Endothelial cell of umbilical vein (primary cell): ENCODE measurements around the gene CYP2C18. TPM values are rescaled to one million over a fixed set of nuclear protein-coding genes. Genes with fewer than 3 reads are reported as not detected.

Source experiments
- BruUV-seq: library from RNA; stranded (reverse); fragments of 400-500 nt; replicated peaks from 2 replicates; lab custom pipeline; 2021; lab: Mats Ljungman, UMichigan
- CTCF ChIA-PET: fragments of 300-600, 350-600 bp; sonication (Branson Sonifier 250); formaldehyde crosslinking; loops from one replicate; lab custom pipeline; 2021; ENCODE audit warnings: antibody characterized with exemption, inconsistent platforms; lab: Charles Lee
- POLR2A ChIA-PET: fragments of 300-600, 350-600 bp; sonication (Branson Sonifier 250); formaldehyde crosslinking; loops from one replicate; lab custom pipeline; 2021; ENCODE audit warnings: antibody characterized with exemption, inconsistent platforms; lab: Charles Lee
- DNase-seq: peaks from one replicate; pipeline ENCODE4 v3.0.0-alpha.2; 2011; ENCODE audit warnings: low read depth, low spot score
- FAIRE-seq: peaks from 2 replicates; lab custom pipeline; 2011; peaks lifted over from hg19 to GRCh38; lab: Jason Lieb, UNC
- H2AFZ ChIP-seq: 2 replicates; pipeline ENCODE4 v1.6.0; 2012; ENCODE audit warnings: low read depth, low read length, control low read depth, inconsistent platforms
- H3K27ac ChIP-seq: 2 replicates; pipeline ENCODE4 v1.5.1; 2011; ENCODE audit warnings: low read depth, mild to moderate bottlenecking, control low read depth, low read length, moderate library complexity; ENCODE audit not compliant: insufficient read depth
- H3K27me3 ChIP-seq, 2 experiments: 2 replicates each; pipeline versions ENCODE4 v1.6.0 to v1.6.1; 2011; ENCODE audit warnings: low read length in 2 of 2, mixed read lengths in 1 of 2; ENCODE audit not compliant: control insufficient read depth in 2 of 2, insufficient read depth in 2 of 2
- H3K36me3 ChIP-seq, 2 experiments: 2 replicates in 1 of 2; 3 replicates in 1 of 2; pipeline ENCODE4 v1.5.1; 2011; ENCODE audit warnings: low read length in 2 of 2, mild to moderate bottlenecking in 1 of 2, moderate library complexity in 1 of 2; ENCODE audit not compliant: control insufficient read depth in 2 of 2, insufficient read depth in 2 of 2; ENCODE audit errors: extremely low read depth in 1 of 2
- H3K4me1 ChIP-seq: 3 replicates; pipeline ENCODE4 v1.5.1; 2011; ENCODE audit warnings: mild to moderate bottlenecking, low read length; ENCODE audit not compliant: control insufficient read depth, insufficient read depth; ENCODE audit errors: extremely low read depth
- H3K4me2 ChIP-seq: 2 replicates; pipeline ENCODE4 v1.6.1; 2011; ENCODE audit warnings: low read length, control low read depth, mixed read lengths; ENCODE audit not compliant: insufficient read depth
- H3K4me3 ChIP-seq, 3 experiments: fragments of 200-600 bp in 1 of 3; sonication (generic), shearing (Covaris generic) in 1 of 3; replicated peaks in 1 of 3; 2 replicates each; pipeline ENCODE4 v1.5.1; 2011 to 2016; ENCODE audit warnings: control low read depth in 3 of 3, low read length in 3 of 3, mild to moderate bottlenecking in 2 of 3, inconsistent platforms in 1 of 3, low read depth in 1 of 3, moderate library complexity in 1 of 3; ENCODE audit not compliant: insufficient read depth in 1 of 3
- H3K79me2 ChIP-seq: 2 replicates; pipeline ENCODE4 v1.6.0; 2012; ENCODE audit warnings: low read length, inconsistent platforms; ENCODE audit not compliant: control insufficient read depth, insufficient read depth
- H3K9ac ChIP-seq: replicated peaks from 2 replicates; pipeline ENCODE3; 2011; ENCODE audit warnings: low read length, control low read depth; ENCODE audit not compliant: insufficient read depth; ENCODE audit errors: extremely low read depth
- H3K9me1 ChIP-seq: replicated peaks from 3 replicates; pipeline ENCODE4 v1.6.0; 2011; ENCODE audit warnings: mild to moderate bottlenecking, low read length; ENCODE audit not compliant: control insufficient read depth, insufficient read depth; ENCODE audit errors: extremely low read depth
- H3K9me3 ChIP-seq: replicated peaks from 2 replicates; pipeline ENCODE4 v1.5.1; 2012; ENCODE audit warnings: low read length, inconsistent platforms; ENCODE audit not compliant: control insufficient read depth, insufficient read depth
- H4K20me1 ChIP-seq: replicated peaks from 2 replicates; pipeline ENCODE3; 2011; ENCODE audit warnings: mild to moderate bottlenecking, low read length; ENCODE audit not compliant: control insufficient read depth, insufficient read depth; ENCODE audit errors: extremely low read depth
- CTCF ChIP-seq, 2 donors: IDR thresholded peaks; 1 replicate in 1 of 2; 2 replicates in 1 of 2; pipeline ENCODE4 v1.5.1; 2011; ENCODE audit warnings: low read length in 2 of 2, mild to moderate bottlenecking in 2 of 2, moderate library complexity in 2 of 2, control low read depth in 1 of 2, inconsistent platforms in 1 of 2, low read depth in 1 of 2; ENCODE audit not compliant: insufficient read depth in 1 of 2; ENCODE audit errors: extremely low read depth in 1 of 2
- EZH2 ChIP-seq: IDR thresholded peaks from 2 replicates; pipeline ENCODE4 v1.6.1; 2012; ENCODE audit warnings: borderline replicate concordance, low read depth, mild to moderate bottlenecking, moderate library complexity, low read length, inconsistent platforms; ENCODE audit not compliant: severe bottlenecking
- FOS ChIP-seq: IDR thresholded peaks from 2 replicates; pipeline ENCODE4 v1.6.1; 2011; ENCODE audit warnings: mild to moderate bottlenecking, low read length, moderate library complexity, borderline replicate concordance; ENCODE audit not compliant: insufficient read depth
- GATA2 ChIP-seq: IDR thresholded peaks from 2 replicates; pipeline ENCODE4 v1.7.0; 2011; ENCODE audit warnings: low read depth, mild to moderate bottlenecking, moderate library complexity, mixed read lengths, low read length; ENCODE audit not compliant: insufficient read length, insufficient read depth
- JUN ChIP-seq: IDR thresholded peaks from 2 replicates; pipeline ENCODE4 v1.6.1; 2011; ENCODE audit warnings: borderline replicate concordance, low read depth; ENCODE audit not compliant: insufficient read length, insufficient read depth
- MAX ChIP-seq: IDR thresholded peaks from 2 replicates; pipeline ENCODE4 v1.6.1; 2011; ENCODE audit not compliant: insufficient read depth, insufficient read length
- MYC ChIP-seq: IDR thresholded peaks from one replicate; pipeline ENCODE4 v1.6.1; 2011; ENCODE audit warnings: mild to moderate bottlenecking, low read depth, low read length
- POLR2A ChIP-seq: IDR thresholded peaks from 2 replicates; pipeline ENCODE4 v1.6.1; 2012; ENCODE audit warnings: low read depth, mild to moderate bottlenecking, control low read depth, low read length
- POLR2AphosphoS5 ChIP-seq: IDR thresholded peaks from 2 replicates; pipeline ENCODE4 v1.6.1; 2012; ENCODE audit warnings: low read depth, mild to moderate bottlenecking, control low read depth, low read length, moderate library complexity; ENCODE audit not compliant: insufficient read depth
- dilution Hi-C: fragments of 300-500 bp; cut with MboI; formaldehyde crosslinking; loops from one replicate; pipeline ENCODE4 v1.15.0; 2019; ENCODE audit warnings: low sequenced_read_pairs; ENCODE audit not compliant: extremely low pct_ligation_motif_present
- intact Hi-C: fragments of 100-400 bp; cut with micrococcal nuclease; formaldehyde crosslinking; loops from one replicate; pipeline ENCODE4 v1.10.0; 2022
- polyA plus RNA-seq, 4 experiments: library from polyadenylated mRNA; depleted of rRNA in 3 of 4; stranded (reverse) in 3 of 4; unstranded in 1 of 4; fragments of >200 nt; gene quantifications; 2 replicates each; pipeline versions ENCODE4 v1.2.1 to v1.2.3, GENCODE V29; 2011 to 2012; ENCODE audit warnings: missing spikeins in 1 of 4
- total RNA-seq: library from RNA; stranded (reverse); gene quantifications from 2 replicates; pipeline ENCODE4 v1.2.3, GENCODE V29; 2021

CYP2C18 gene
- total and polyA plus RNA-seq, 2 donors (not counting 3 experiments of a cell fraction or from before 2014, with no cell fraction given): not detected

GRCh38 chr10:94639902-94640301 lies 43.6 kb upstream of the CYP2C18 start:
- intact Hi-C loops: no loop called here
- Histone ChIP-seq H3K27me3 (no peaks in the 10 kb centered on the region), H3K79me2 (no peaks in the 10 kb centered on the region), H3K4me1 (no peaks in the 10 kb centered on the region), H2AFZ (no peak overlapping the region), H3K9ac (no peak overlapping the region), H3K27ac (no peak overlapping the region), H3K9me1 (no peaks in the 10 kb centered on the region), H4K20me1 (no peaks in the 10 kb centered on the region), H3K36me3 (no peaks in the 10 kb centered on the region), H3K9me3 (no peaks in the 10 kb centered on the region), H3K4me2 (no peak overlapping the region), H3K4me3 (no peak overlapping the region)
- ChIA-PET POLR2A (no interaction called here), CTCF (interaction anchor here (1.4 to 1.5 kb wide), 2 partner anchors 12 to 723 kb away, joined by 3 to 4 read pairs; no protein-coding TSS in a partner anchor)
- dilution Hi-C loops: no loop called here
- no TSS peak for BruUV-seq
- TF ChIP-seq FOS (no peak), MAX (no peak), POLR2AphosphoS5 (no peak), MYC (no peak), GATA2 (no peak), CTCF (IDR thresholded peaks at IDR 0.05; ENCODE audit: extremely low read depth in 1 of 2, insufficient read depth in 1 of 2, low read depth in 1 of 2, low read length in 2 of 2) (no peak), POLR2A (no peak), EZH2 (no peak), JUN (no peak)
- FAIRE-seq (no peak), DNase-seq (no peak)
